ENCODE results near the gene SCO1.

DNA sequence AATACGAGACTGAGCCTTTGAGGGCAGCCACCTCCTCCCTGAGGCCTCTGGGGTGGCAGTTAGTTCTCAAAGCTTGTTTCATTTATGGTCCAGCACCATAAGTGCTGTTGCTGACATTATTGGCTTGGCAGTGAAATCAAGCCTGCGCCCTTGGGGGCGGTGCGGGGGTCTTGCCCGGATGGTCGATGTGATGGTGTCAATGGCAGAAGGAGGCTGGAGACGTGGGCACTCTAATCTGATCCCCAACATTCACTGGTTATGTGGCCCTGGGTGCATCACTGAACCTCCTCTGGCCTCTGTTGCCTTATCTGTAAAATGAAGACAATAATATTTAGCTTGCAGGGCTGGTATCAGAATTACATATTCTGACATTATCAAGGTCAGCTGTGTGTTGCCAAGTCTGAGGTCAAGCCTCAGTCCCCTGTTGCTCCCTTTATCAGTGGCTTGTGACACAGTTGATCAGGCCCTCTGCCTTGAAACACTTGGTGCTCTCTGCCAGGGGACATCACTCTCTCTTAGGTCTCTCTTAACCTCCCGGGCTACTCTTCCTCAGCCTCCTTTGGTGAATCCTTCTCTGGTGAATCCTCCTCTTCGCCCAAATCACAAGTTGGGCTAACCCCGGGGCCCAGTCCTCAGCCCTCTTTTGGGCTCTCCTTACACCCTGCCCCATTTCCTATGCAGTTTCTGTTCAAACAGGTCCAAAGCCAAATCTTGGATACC lies 44.2 kb upstream of the SCO1 start:
- TF ChIP-seq CTCF (IDR thresholded peaks at IDR 0.05) (no peak), POLR2A (IDR thresholded peaks at IDR 0.05) (no peak), EP300 (IDR thresholded peaks at IDR 0.05) (no peak)

All from sigmoid colon (tissue), 4 donors.